Hepatocyte (in vitro differentiated cells): ENCODE measurements around the gene DZIP1L. TPM values are rescaled to one million over a fixed set of nuclear protein-coding genes. Genes with fewer than 3 reads are reported as not detected.

ENCODE experiments used
- DNase-seq: peaks from one replicate; pipeline ENCODE4 v3.0.0-alpha.2; 2016; ENCODE audit warnings: low spot score
- H2AFZ ChIP-seq: fragments of 200-600 bp; sonication (generic); 2 replicates; pipeline ENCODE4 v1.6.0; 2016; ENCODE audit warnings: antibody characterized with exemption, mild to moderate bottlenecking
- H3K27ac ChIP-seq: fragments of 200-600 bp; sonication (generic); 2 replicates; pipeline ENCODE4 v1.5.1; 2016; ENCODE audit warnings: mild to moderate bottlenecking
- H3K27me3 ChIP-seq: fragments of 200-600 bp; sonication (generic); 2 replicates; pipeline ENCODE4 v1.6.1; 2016
- H3K36me3 ChIP-seq: fragments of 200-600 bp; sonication (generic); replicated peaks from 2 replicates; pipeline ENCODE4 v1.5.1; 2016; ENCODE audit warnings: low read depth; ENCODE audit not compliant: insufficient read depth
- H3K4me1 ChIP-seq: fragments of 200-600 bp; sonication (generic); 2 replicates; pipeline ENCODE4 v1.5.1; 2016; ENCODE audit warnings: mild to moderate bottlenecking, moderate library complexity; ENCODE audit not compliant: insufficient read depth
- H3K4me2 ChIP-seq: fragments of 200-600 bp; sonication (generic); 2 replicates; pipeline ENCODE4 v1.6.0; 2016
- H3K4me3 ChIP-seq: fragments of 200-600 bp; sonication (generic); 2 replicates; pipeline ENCODE4 v1.5.1; 2016; ENCODE audit warnings: mild to moderate bottlenecking
- H3K79me2 ChIP-seq: fragments of 200-600 bp; sonication (generic); 2 replicates; pipeline ENCODE4 v1.6.0; 2017; ENCODE audit warnings: mild to moderate bottlenecking
- H3K9me2 ChIP-seq: fragments of 200-600 bp; sonication (generic); replicated peaks from 2 replicates; pipeline ENCODE4 v1.6.0; 2017; ENCODE audit warnings: mild to moderate bottlenecking; ENCODE audit not compliant: insufficient read depth
- H3K9me3 ChIP-seq: fragments of 200-600 bp; sonication (generic); 2 replicates; pipeline ENCODE4 v1.5.1; 2016; ENCODE audit warnings: low read depth, mild to moderate bottlenecking
- H4K20me1 ChIP-seq: fragments of 200-600 bp; sonication (generic); 2 replicates; pipeline ENCODE4 v1.6.0; 2016; ENCODE audit warnings: mild to moderate bottlenecking; ENCODE audit not compliant: insufficient read depth, poor library complexity, severe bottlenecking
- CTCF ChIP-seq: fragments of 200-600 bp; sonication (generic); IDR thresholded peaks from 2 replicates; pipeline ENCODE4 v1.5.1; 2016; ENCODE audit warnings: antibody characterized with exemption, mild to moderate bottlenecking; ENCODE audit not compliant: poor library complexity
- EZH2 ChIP-seq: fragments of 200-600 bp; sonication (generic); IDR thresholded peaks from 2 replicates; pipeline ENCODE4 v1.6.1; 2016; ENCODE audit warnings: antibody characterized with exemption, mild to moderate bottlenecking, borderline replicate concordance
- EZH2phosphoT487 ChIP-seq: fragments of 200-600 bp; sonication (generic); IDR thresholded peaks from one replicate; pipeline ENCODE4 v1.6.1; 2018; ENCODE audit warnings: antibody characterized with exemption, mild to moderate bottlenecking, low read depth, moderate library complexity; ENCODE audit not compliant: unreplicated experiment, severe bottlenecking
- WGBS: methylation state at CpG from one replicate; pipeline ENCODE4 v1.1.6; 2016; ENCODE audit warnings: low lambda C conversion rate; ENCODE audit errors: missing lambda C conversion rate; 5-methylcytosine and 5-hydroxymethylcytosine counted together
- polyA plus RNA-seq: library from polyadenylated mRNA; unstranded; fragments of >200 nt; fragmentation: Nextera tagmentation; extraction: Ambion mirVana; gene quantifications from 2 replicates; pipeline ENCODE4 v1.2.1, GENCODE V29; 2016
- total RNA-seq: library from RNA; depleted of rRNA; stranded (reverse); fragments of >200 nt; gene quantifications from 2 replicates; pipeline ENCODE4 v1.2.3, GENCODE V29; 2014

DZIP1L gene
- total and polyA plus RNA-seq, 2 experiments from 2014 or later = 4.0 to 7.5 TPM

- no peak overlapping the region for H3K4me3 ChIP-seq
- H3K27ac ChIP-seq = peak overlapping the region; percentile 73
- H3K79me2 ChIP-seq = no peaks in the 10 kb centered on the region
- peak; percentile 75 for DNase-seq
- peak overlapping the region; percentile 48 for H3K4me2 ChIP-seq
- H3K36me3 ChIP-seq = no peaks in the 10 kb centered on the region
- H3K9me3 ChIP-seq = no peaks in the 10 kb centered on the region
- no peaks in the 10 kb centered on the region for H3K9me2 ChIP-seq
- peaks cover 15% of the 10 kb centered on the region for H3K4me1 ChIP-seq
- 43% methylated on average over 8 of the region's 8 CpGs for WGBS
- H2AFZ ChIP-seq = no peak overlapping the region
- no peaks in the 10 kb centered on the region for H4K20me1 ChIP-seq
- TF ChIP-seq CTCF = no peak
- no peak for TF ChIP-seq EZH2phosphoT487
- TF ChIP-seq EZH2 = no peak
- H3K27me3 ChIP-seq = no peaks in the 10 kb centered on the region
Measured at GRCh38 chr3:138082085-138082991, 33.1 kb downstream of the DZIP1L start.

- no peak overlapping the region for H3K4me3 ChIP-seq
- WGBS = 81% methylated on average over 5 of the region's 5 CpGs
- H2AFZ ChIP-seq = no peak overlapping the region
- H3K36me3 ChIP-seq = no peaks in the 10 kb centered on the region
- no peaks in the 10 kb centered on the region for H4K20me1 ChIP-seq
- H3K9me3 ChIP-seq = no peaks in the 10 kb centered on the region
- H3K27me3 ChIP-seq = no peaks in the 10 kb centered on the region
- H3K4me2 ChIP-seq = peak overlapping the region; percentile 48
- no peaks in the 10 kb centered on the region for H3K9me2 ChIP-seq
- TF ChIP-seq EZH2phosphoT487 (no peak), EZH2 (no peak), CTCF (no peak)
- H3K79me2 ChIP-seq = no peaks in the 10 kb centered on the region
- no peak for DNase-seq
- peaks cover 15% of the 10 kb centered on the region for H3K4me1 ChIP-seq
- peak overlapping the region; percentile 73 for H3K27ac ChIP-seq
Measured at GRCh38 chr3:138081371-138082084, 33.9 kb downstream of the DZIP1L start.

GRCh38 chr3:138079901-138080300 is 35.5 kb downstream of the DZIP1L start:
- H4K20me1 ChIP-seq = no peaks in the 10 kb centered on the region
- DNase-seq = no peak
- TF ChIP-seq EZH2 (no peak), EZH2phosphoT487 (no peak), CTCF (no peak)
- H3K9me3 ChIP-seq = no peaks in the 10 kb centered on the region
- no peaks in the 10 kb centered on the region for H3K79me2 ChIP-seq
- WGBS = 96% methylated on average over 5 of the region's 5 CpGs
- no peaks in the 10 kb centered on the region for H3K9me2 ChIP-seq
- no peak overlapping the region for H3K4me3 ChIP-seq
- no peak overlapping the region for H3K4me2 ChIP-seq
- H3K27me3 ChIP-seq = no peaks in the 10 kb centered on the region
- H2AFZ ChIP-seq = no peak overlapping the region
- H3K36me3 ChIP-seq = no peaks in the 10 kb centered on the region
- H3K4me1 ChIP-seq = peaks cover 15% of the 10 kb centered on the region
- H3K27ac ChIP-seq = no peak overlapping the region
